Measurements from ENCODE around the gene STX18. TPM values are rescaled to one million over a fixed set of nuclear protein-coding genes. Genes with fewer than 3 reads are reported as not detected.
"Not testable (repeated sequence)": the region's sequence is repeated elsewhere in the genome, so short reads cannot be mapped to it uniquely, and the experiment has no call there.

STX18 gene
- total RNA-seq, 2 experiments from 2014 or later, result 22.8 to 26.5 TPM

- no peak for DNase-seq
- H3K27me3 Mint-ChIP-seq, result peaks cover 3% of the 10 kb centered on the region
- peaks cover 2% of the 10 kb centered on the region for H3K9me3 Mint-ChIP-seq
- CTCF ChIA-PET, result no interaction called here
- no peak overlapping the region for H3K27ac Mint-ChIP-seq
- no peak overlapping the region for H3K4me3 Mint-ChIP-seq
- POLR2A ChIA-PET, result no interaction called here
- H3K4me1 Mint-ChIP-seq, result peaks cover 15% of the 10 kb centered on the region
- H3K36me3 Mint-ChIP-seq (ENCODE audit: low read depth), result peaks cover 13% of the 10 kb centered on the region
These were observed 31.0 kb upstream of the STX18 start for GRCh38 chr4:4572821-4573220.

- H3K4me1 Mint-ChIP-seq; DNase-seq; H3K27me3 Mint-ChIP-seq; H3K27ac Mint-ChIP-seq; CTCF ChIA-PET; H3K4me3 Mint-ChIP-seq; POLR2A ChIA-PET; H3K9me3 Mint-ChIP-seq; H3K36me3 Mint-ChIP-seq (ENCODE audit: low read depth): not testable (repeated sequence)
These were observed 28.0 kb upstream of the STX18 start for GRCh38 chr4:4569861-4570260.

GRCh38 chr4:4568806-4569427 is 27.1 kb upstream of the STX18 start:
- CTCF ChIA-PET, result no interaction called here
- H3K9me3 Mint-ChIP-seq, result peaks cover 2% of the 10 kb centered on the region
- H3K27ac Mint-ChIP-seq, result no peak overlapping the region
- no peak overlapping the region for H3K4me3 Mint-ChIP-seq
- peaks cover 8% of the 10 kb centered on the region for H3K36me3 Mint-ChIP-seq (ENCODE audit: low read depth)
- DNase-seq, result no peak
- no peaks in the 10 kb centered on the region for H3K27me3 Mint-ChIP-seq
- POLR2A ChIA-PET, result no interaction called here
- no peaks in the 10 kb centered on the region for H3K4me1 Mint-ChIP-seq

GRCh38 chr4:4566359-4566758 is 24.5 kb upstream of the STX18 start:
- H3K9me3 Mint-ChIP-seq; H3K27me3 Mint-ChIP-seq; DNase-seq; CTCF ChIA-PET; H3K27ac Mint-ChIP-seq; H3K4me1 Mint-ChIP-seq; H3K4me3 Mint-ChIP-seq; H3K36me3 Mint-ChIP-seq (ENCODE audit: low read depth): not testable (repeated sequence)
- POLR2A ChIA-PET, result interaction anchor here (1.2 kb wide), 1 partner anchor 24 kb away, joined by 3 read pairs; no protein-coding TSS in a partner anchor

- POLR2A ChIA-PET, result no interaction called here
- no peaks in the 10 kb centered on the region for H3K27me3 Mint-ChIP-seq
- CTCF ChIA-PET, result no interaction called here
- H3K27ac Mint-ChIP-seq, result no peak overlapping the region
- H3K9me3 Mint-ChIP-seq, result no peaks in the 10 kb centered on the region
- H3K4me1 Mint-ChIP-seq, result peaks cover 6% of the 10 kb centered on the region
- H3K36me3 Mint-ChIP-seq (ENCODE audit: low read depth), result peaks cover 2% of the 10 kb centered on the region
- DNase-seq, result no peak
- H3K4me3 Mint-ChIP-seq, result no peak overlapping the region
These were observed 22.7 kb upstream of the STX18 start for GRCh38 chr4:4564522-4564921.

GRCh38 chr4:4560642-4561041 is 18.8 kb upstream of the STX18 start:
- H3K27ac Mint-ChIP-seq, result no peak overlapping the region
- no peaks in the 10 kb centered on the region for H3K27me3 Mint-ChIP-seq
- no peaks in the 10 kb centered on the region for H3K36me3 Mint-ChIP-seq (ENCODE audit: low read depth)
- CTCF ChIA-PET, result no interaction called here
- POLR2A ChIA-PET, result no interaction called here
- no peaks in the 10 kb centered on the region for H3K9me3 Mint-ChIP-seq
- H3K4me1 Mint-ChIP-seq, result peaks cover 12% of the 10 kb centered on the region
- DNase-seq, result no peak
- H3K4me3 Mint-ChIP-seq, result no peak overlapping the region

GRCh38 chr4:4560136-4560535 is 18.3 kb upstream of the STX18 start:
- H3K4me1 Mint-ChIP-seq, result peaks cover 12% of the 10 kb centered on the region
- ChIA-PET CTCF (interaction anchor here (0.7 kb wide), 1 partner anchor 1689 kb away, joined by 3 read pairs; no protein-coding TSS in a partner anchor), POLR2A (no interaction called here)
- H3K27ac Mint-ChIP-seq, result no peak overlapping the region
- H3K4me3 Mint-ChIP-seq, result no peak overlapping the region
- H3K27me3 Mint-ChIP-seq, result no peaks in the 10 kb centered on the region
- no peak for DNase-seq
- no peaks in the 10 kb centered on the region for H3K9me3 Mint-ChIP-seq
- no peaks in the 10 kb centered on the region for H3K36me3 Mint-ChIP-seq (ENCODE audit: low read depth)

GRCh38 chr4:4559596-4559995 is 17.7 kb upstream of the STX18 start:
- Mint-ChIP-seq H3K27me3 (no peaks in the 10 kb centered on the region), H3K27ac (no peak overlapping the region), H3K36me3 (ENCODE audit: low read depth) (no peaks in the 10 kb centered on the region), H3K4me3 (no peak overlapping the region), H3K9me3 (no peaks in the 10 kb centered on the region), H3K4me1 (peaks cover 12% of the 10 kb centered on the region)
- no peak for DNase-seq
- POLR2A ChIA-PET, result no interaction called here
- CTCF ChIA-PET, result interaction anchor here (0.7 kb wide), 1 partner anchor 1689 kb away, joined by 3 read pairs; no protein-coding TSS in a partner anchor

- Mint-ChIP-seq H3K27ac (no peak overlapping the region), H3K36me3 (ENCODE audit: low read depth) (no peaks in the 10 kb centered on the region), H3K9me3 (no peaks in the 10 kb centered on the region), H3K27me3 (no peaks in the 10 kb centered on the region), H3K4me3 (no peak overlapping the region), H3K4me1 (peaks cover 12% of the 10 kb centered on the region)
- ChIA-PET POLR2A (interaction anchor here (1.7 kb wide), 1 partner anchor 16 kb away, joined by 4 read pairs; the partner anchor contains the start of gene STX18), CTCF (no interaction called here)
- DNase-seq, result no peak
These were observed 17.0 kb upstream of the STX18 start for GRCh38 chr4:4558881-4559280.

- H3K9me3 Mint-ChIP-seq, result no peaks in the 10 kb centered on the region
- peaks cover 12% of the 10 kb centered on the region for H3K4me1 Mint-ChIP-seq
- POLR2A ChIA-PET, result interaction anchor here (1.4 kb wide), 1 partner anchor 13 kb away, joined by 4 read pairs; no protein-coding TSS in a partner anchor
- no peak for DNase-seq
- H3K27me3 Mint-ChIP-seq, result no peaks in the 10 kb centered on the region
- CTCF ChIA-PET, result no interaction called here
- H3K4me3 Mint-ChIP-seq, result no peak overlapping the region
- H3K27ac Mint-ChIP-seq, result no peak overlapping the region
- H3K36me3 Mint-ChIP-seq (ENCODE audit: low read depth), result peaks cover 13% of the 10 kb centered on the region
These were observed 14.1 kb upstream of the STX18 start for GRCh38 chr4:4555916-4556315.

GRCh38 chr4:4554234-4554633 is 12.4 kb upstream of the STX18 start:
- peaks cover 3% of the 10 kb centered on the region for H3K4me1 Mint-ChIP-seq
- H3K36me3 Mint-ChIP-seq (ENCODE audit: low read depth), result peaks cover 26% of the 10 kb centered on the region
- no peak for DNase-seq
- no peaks in the 10 kb centered on the region for H3K9me3 Mint-ChIP-seq
- H3K27ac Mint-ChIP-seq, result no peak overlapping the region
- ChIA-PET CTCF (no interaction called here), POLR2A (no interaction called here)
- H3K27me3 Mint-ChIP-seq, result no peaks in the 10 kb centered on the region
- no peak overlapping the region for H3K4me3 Mint-ChIP-seq

GRCh38 chr4:4552042-4552441 is 10.2 kb upstream of the STX18 start:
- H3K36me3 Mint-ChIP-seq (ENCODE audit: low read depth), result peaks cover 36% of the 10 kb centered on the region
- H3K4me3 Mint-ChIP-seq, H3K27me3 Mint-ChIP-seq, H3K9me3 Mint-ChIP-seq, DNase-seq, H3K27ac Mint-ChIP-seq, CTCF ChIA-PET, H3K4me1 Mint-ChIP-seq: not testable (repeated sequence)
- POLR2A ChIA-PET, result interaction anchor here (2.8 kb wide), 1 partner anchor 10 kb away, joined by 9 read pairs; the partner anchor contains the start of gene STX18

- H3K4me1 Mint-ChIP-seq, POLR2A ChIA-PET, DNase-seq, H3K27me3 Mint-ChIP-seq, H3K4me3 Mint-ChIP-seq, CTCF ChIA-PET, H3K9me3 Mint-ChIP-seq, H3K27ac Mint-ChIP-seq: not testable (repeated sequence)
- H3K36me3 Mint-ChIP-seq (ENCODE audit: low read depth), result peaks cover 42% of the 10 kb centered on the region
These were observed 8.3 kb upstream of the STX18 start for GRCh38 chr4:4550161-4550560.

- ChIA-PET CTCF (no interaction called here), POLR2A (no interaction called here)
- no peaks in the 10 kb centered on the region for H3K9me3 Mint-ChIP-seq
- H3K4me3 Mint-ChIP-seq, result no peak overlapping the region
- H3K27ac Mint-ChIP-seq, result no peak overlapping the region
- peaks cover 42% of the 10 kb centered on the region for H3K36me3 Mint-ChIP-seq (ENCODE audit: low read depth)
- H3K4me1 Mint-ChIP-seq, result peaks cover 7% of the 10 kb centered on the region
- H3K27me3 Mint-ChIP-seq, result no peaks in the 10 kb centered on the region
- DNase-seq, result no peak
These were observed 7.7 kb upstream of the STX18 start for GRCh38 chr4:4549534-4549933.

All from activated CD4-positive, alpha-beta memory T cell treated with anti-CD3 and anti-CD28 coated beads, Interleukin-2, amount 10 ng/mL, durations not matched to agents 7 days and 5 days (primary cell).